ENCODE measurements around the gene THSD7A.

The THSD7A gene

GRCh38 chr7:11491811-11492210, 340.2 kb downstream of the THSD7A start:
- no peaks in the 10 kb centered on the region for H3K4me1 Mint-ChIP-seq (ENCODE audit: low read depth)
- no peaks in the 10 kb centered on the region for H3K36me3 Mint-ChIP-seq (ENCODE audit: low read depth)

GRCh38 chr7:11489280-11489679, 342.7 kb downstream of the THSD7A start:
- H3K36me3 Mint-ChIP-seq (ENCODE audit: low read depth), result no peaks in the 10 kb centered on the region
- no peak overlapping the region for H3K27ac Mint-ChIP-seq
- no peaks in the 10 kb centered on the region for H3K4me1 Mint-ChIP-seq (ENCODE audit: low read depth)
- H3K27me3 Mint-ChIP-seq, result no peaks in the 10 kb centered on the region
- H3K9me3 Mint-ChIP-seq, result no peaks in the 10 kb centered on the region
- H3K4me3 Mint-ChIP-seq, result no peak overlapping the region

More at GRCh38 chr7:11491811-11492210, 340.2 kb downstream of the THSD7A start:
- peaks cover 4% of the 10 kb centered on the region for H3K9me3 Mint-ChIP-seq
- no peak overlapping the region for H3K27ac Mint-ChIP-seq
- no peak overlapping the region for H3K4me3 Mint-ChIP-seq
- no peaks in the 10 kb centered on the region for H3K27me3 Mint-ChIP-seq

- Mint-ChIP-seq H3K4me1 (ENCODE audit: low read depth) (no peaks in the 10 kb centered on the region), H3K4me3 (no peak overlapping the region), H3K9me3 (no peaks in the 10 kb centered on the region), H3K27ac (no peak overlapping the region), H3K36me3 (ENCODE audit: low read depth) (no peaks in the 10 kb centered on the region), H3K27me3 (no peaks in the 10 kb centered on the region)
Observed at GRCh38 chr7:11486271-11486670, 345.7 kb downstream of the THSD7A start.

GRCh38 chr7:11485636-11486035, 346.4 kb downstream of the THSD7A start:
- Mint-ChIP-seq H3K27ac (no peak overlapping the region), H3K36me3 (ENCODE audit: low read depth) (no peaks in the 10 kb centered on the region), H3K27me3 (no peaks in the 10 kb centered on the region), H3K4me1 (ENCODE audit: low read depth) (no peaks in the 10 kb centered on the region), H3K9me3 (no peaks in the 10 kb centered on the region), H3K4me3 (no peak overlapping the region)

- no peaks in the 10 kb centered on the region for H3K27me3 Mint-ChIP-seq
- no peaks in the 10 kb centered on the region for H3K9me3 Mint-ChIP-seq
- H3K27ac Mint-ChIP-seq, result no peak overlapping the region
- H3K4me3 Mint-ChIP-seq, result no peak overlapping the region
- H3K4me1 Mint-ChIP-seq (ENCODE audit: low read depth), result no peaks in the 10 kb centered on the region
- no peaks in the 10 kb centered on the region for H3K36me3 Mint-ChIP-seq (ENCODE audit: low read depth)
Observed at GRCh38 chr7:11480143-11480542, 351.9 kb downstream of the THSD7A start.

- H3K4me3 Mint-ChIP-seq, result no peak overlapping the region
- H3K4me1 Mint-ChIP-seq (ENCODE audit: low read depth), result no peaks in the 10 kb centered on the region
- no peaks in the 10 kb centered on the region for H3K9me3 Mint-ChIP-seq
- H3K36me3 Mint-ChIP-seq (ENCODE audit: low read depth), result no peaks in the 10 kb centered on the region
- H3K27ac Mint-ChIP-seq, result no peak overlapping the region
- H3K27me3 Mint-ChIP-seq, result no peaks in the 10 kb centered on the region
Observed at GRCh38 chr7:11478882-11479281, 353.1 kb downstream of the THSD7A start.

- Mint-ChIP-seq H3K36me3 (ENCODE audit: low read depth) (no peaks in the 10 kb centered on the region), H3K27ac (no peak overlapping the region), H3K4me1 (ENCODE audit: low read depth) (no peaks in the 10 kb centered on the region), H3K4me3 (no peak overlapping the region), H3K27me3 (no peaks in the 10 kb centered on the region), H3K9me3 (no peaks in the 10 kb centered on the region)
Observed at GRCh38 chr7:11478426-11478825, 353.6 kb downstream of the THSD7A start.

- no peaks in the 10 kb centered on the region for H3K4me1 Mint-ChIP-seq (ENCODE audit: low read depth)
- no peaks in the 10 kb centered on the region for H3K9me3 Mint-ChIP-seq
- H3K27me3 Mint-ChIP-seq, result no peaks in the 10 kb centered on the region
- H3K4me3 Mint-ChIP-seq, result no peak overlapping the region
- H3K27ac Mint-ChIP-seq, result no peak overlapping the region
- H3K36me3 Mint-ChIP-seq (ENCODE audit: low read depth), result no peaks in the 10 kb centered on the region
Observed at GRCh38 chr7:11474902-11475585, 357.0 kb downstream of the THSD7A start.

- no peaks in the 10 kb centered on the region for H3K27me3 Mint-ChIP-seq
- no peaks in the 10 kb centered on the region for H3K36me3 Mint-ChIP-seq (ENCODE audit: low read depth)
- H3K9me3 Mint-ChIP-seq, result no peaks in the 10 kb centered on the region
- H3K27ac Mint-ChIP-seq, result no peak overlapping the region
- H3K4me1 Mint-ChIP-seq (ENCODE audit: low read depth), result no peaks in the 10 kb centered on the region
- H3K4me3 Mint-ChIP-seq, result no peak overlapping the region
Observed at GRCh38 chr7:11473807-11474424, 358.1 kb downstream of the THSD7A start.

GRCh38 chr7:11473220-11473619, 358.8 kb downstream of the THSD7A start:
- H3K4me1 Mint-ChIP-seq (ENCODE audit: low read depth), result no peaks in the 10 kb centered on the region
- H3K27me3 Mint-ChIP-seq, result no peaks in the 10 kb centered on the region
- no peaks in the 10 kb centered on the region for H3K9me3 Mint-ChIP-seq
- no peak overlapping the region for H3K4me3 Mint-ChIP-seq
- H3K27ac Mint-ChIP-seq, result no peak overlapping the region
- no peaks in the 10 kb centered on the region for H3K36me3 Mint-ChIP-seq (ENCODE audit: low read depth)

GRCh38 chr7:11472646-11473045, 359.4 kb downstream of the THSD7A start:
- H3K4me1 Mint-ChIP-seq (ENCODE audit: low read depth), result no peaks in the 10 kb centered on the region
- H3K36me3 Mint-ChIP-seq (ENCODE audit: low read depth), result no peaks in the 10 kb centered on the region
- no peaks in the 10 kb centered on the region for H3K9me3 Mint-ChIP-seq
- no peak overlapping the region for H3K27ac Mint-ChIP-seq
- H3K27me3 Mint-ChIP-seq, result no peaks in the 10 kb centered on the region
- H3K4me3 Mint-ChIP-seq, result no peak overlapping the region

- Mint-ChIP-seq H3K4me3 (no peak overlapping the region), H3K27me3 (no peaks in the 10 kb centered on the region), H3K36me3 (ENCODE audit: low read depth) (no peaks in the 10 kb centered on the region), H3K9me3 (no peaks in the 10 kb centered on the region), H3K27ac (no peak overlapping the region), H3K4me1 (ENCODE audit: low read depth) (no peaks in the 10 kb centered on the region)
Observed at GRCh38 chr7:11471255-11471654, 360.7 kb downstream of the THSD7A start.

- Mint-ChIP-seq H3K4me3 (no peak overlapping the region), H3K36me3 (ENCODE audit: low read depth) (no peaks in the 10 kb centered on the region), H3K27ac (no peak overlapping the region), H3K4me1 (ENCODE audit: low read depth) (no peaks in the 10 kb centered on the region), H3K27me3 (no peaks in the 10 kb centered on the region), H3K9me3 (no peaks in the 10 kb centered on the region)
Observed at GRCh38 chr7:11469028-11469745, 362.8 kb downstream of the THSD7A start.

GRCh38 chr7:11466517-11467105, 365.4 kb downstream of the THSD7A start:
- Mint-ChIP-seq H3K9me3 (no peaks in the 10 kb centered on the region), H3K27ac (no peak overlapping the region), H3K27me3 (no peaks in the 10 kb centered on the region), H3K36me3 (ENCODE audit: low read depth) (no peaks in the 10 kb centered on the region), H3K4me1 (ENCODE audit: low read depth) (no peaks in the 10 kb centered on the region), H3K4me3 (no peak overlapping the region)

- no peaks in the 10 kb centered on the region for H3K27me3 Mint-ChIP-seq
- no peak overlapping the region for H3K4me3 Mint-ChIP-seq
- no peaks in the 10 kb centered on the region for H3K9me3 Mint-ChIP-seq
- H3K4me1 Mint-ChIP-seq (ENCODE audit: low read depth), result no peaks in the 10 kb centered on the region
- H3K36me3 Mint-ChIP-seq (ENCODE audit: low read depth), result no peaks in the 10 kb centered on the region
- no peak overlapping the region for H3K27ac Mint-ChIP-seq
Observed at GRCh38 chr7:11464624-11465023, 367.4 kb downstream of the THSD7A start.

Measured in stimulated activated naive CD8-positive, alpha-beta T cell treated with anti-CD3 and anti-CD28 coated beads, Interleukin-15, Interleukin-2, amounts not matched to agents 100 ng/mL and 50 ng/mL, for 24 hours (primary cell).